ENCODE data around the gene FADS6. TPM values are rescaled to one million over a fixed set of nuclear protein-coding genes. Genes with fewer than 3 reads are reported as not detected.

FADS6 gene
- polyA plus RNA-seq, 3 donors, result not detected

DNA sequence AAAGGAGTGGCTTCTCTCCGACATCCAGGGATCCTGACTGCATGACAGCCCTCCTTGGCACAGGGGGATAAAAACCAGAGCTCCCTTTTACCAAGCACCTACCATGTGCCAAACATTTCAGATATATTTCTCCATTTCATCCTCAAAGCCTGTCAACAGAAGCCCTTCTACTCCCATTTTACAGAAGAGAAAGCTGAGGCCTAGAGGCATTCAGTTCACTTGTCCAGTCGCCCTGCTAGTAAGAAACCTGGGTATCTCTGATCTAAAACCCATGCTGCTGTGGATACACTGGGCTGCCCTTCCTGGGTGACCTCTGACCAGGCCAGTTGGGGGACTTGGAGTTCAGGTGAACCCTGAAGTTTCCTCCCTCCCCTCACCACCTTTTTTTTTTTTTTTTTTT is 14.8 kb downstream of the FADS6 start:
- DNase-seq, result no peak
- Histone ChIP-seq H3K9ac (ENCODE audit: insufficient read depth, low read length, poor library complexity, severe bottlenecking) (no peak overlapping the region), H3K9me3 (replicated peaks in 1 of 2; ENCODE audit: control insufficient read depth in 1 of 2, insufficient read depth in 1 of 2, low read length in 2 of 2) (no peaks in the 10 kb centered on the region), H3K79me2 (ENCODE audit: insufficient read depth, low read length) (no peaks in the 10 kb centered on the region), H3K4me3 (replicated peaks in 1 of 3; ENCODE audit: low read depth in 2 of 3, low read length in 3 of 3) (no peak overlapping the region), H3K27ac (ENCODE audit: low read depth in 1 of 2, low read length in 2 of 2) (no peak overlapping the region), H2AFZ (ENCODE audit: insufficient read depth, low read depth, low read length, poor library complexity, severe bottlenecking) (no peak overlapping the region), H4K20me1 (ENCODE audit: insufficient read depth, low read length) (no peaks in the 10 kb centered on the region), H3K27me3 (ENCODE audit: control insufficient read depth in 2 of 2, insufficient read depth in 2 of 2, low read length in 2 of 2) (no peaks in the 10 kb centered on the region), H3K36me3 (replicated peaks in 1 of 2; ENCODE audit: control insufficient read depth in 1 of 2, insufficient read depth in 2 of 2, low read length in 2 of 2) (no peaks in the 10 kb centered on the region), H3K4me2 (replicated peaks; ENCODE audit: extremely low read depth, low read length, poor library complexity, severe bottlenecking) (no peak overlapping the region), H3K4me1 (ENCODE audit: control insufficient read depth in 1 of 2, insufficient read depth in 2 of 2, low read length in 2 of 2) (peaks cover 28 to 30% of the 10 kb centered on the region in 2 donors)
- Mint-ChIP-seq H3K27ac (no peak overlapping the region), H3K4me3 (no peak overlapping the region), H3K27me3 (ENCODE audit: low read depth in 3 of 3) (peaks cover 0 to 10% (median 9%) of the 10 kb centered on the region in 3 donors), H3K36me3 (no peaks in the 10 kb centered on the region), H3K9me3 (no peaks in the 10 kb centered on the region), H3K4me1 (peaks cover 29% of the 10 kb centered on the region)
- TF ChIP-seq CTCF (IDR thresholded peaks at IDR 0.05), result no peak
- intact Hi-C loops (cut with micrococcal nuclease), result loop anchor here in 1 of 2 donors (10.0 kb wide), 1 partner anchor 786 kb away; the partner anchor contains the start of genes RECQL5 and SAP30BP
- 83% methylated on average over 1 of the region's 2 CpGs for WGBS (ENCODE audit: insufficient coverage)

DNA sequence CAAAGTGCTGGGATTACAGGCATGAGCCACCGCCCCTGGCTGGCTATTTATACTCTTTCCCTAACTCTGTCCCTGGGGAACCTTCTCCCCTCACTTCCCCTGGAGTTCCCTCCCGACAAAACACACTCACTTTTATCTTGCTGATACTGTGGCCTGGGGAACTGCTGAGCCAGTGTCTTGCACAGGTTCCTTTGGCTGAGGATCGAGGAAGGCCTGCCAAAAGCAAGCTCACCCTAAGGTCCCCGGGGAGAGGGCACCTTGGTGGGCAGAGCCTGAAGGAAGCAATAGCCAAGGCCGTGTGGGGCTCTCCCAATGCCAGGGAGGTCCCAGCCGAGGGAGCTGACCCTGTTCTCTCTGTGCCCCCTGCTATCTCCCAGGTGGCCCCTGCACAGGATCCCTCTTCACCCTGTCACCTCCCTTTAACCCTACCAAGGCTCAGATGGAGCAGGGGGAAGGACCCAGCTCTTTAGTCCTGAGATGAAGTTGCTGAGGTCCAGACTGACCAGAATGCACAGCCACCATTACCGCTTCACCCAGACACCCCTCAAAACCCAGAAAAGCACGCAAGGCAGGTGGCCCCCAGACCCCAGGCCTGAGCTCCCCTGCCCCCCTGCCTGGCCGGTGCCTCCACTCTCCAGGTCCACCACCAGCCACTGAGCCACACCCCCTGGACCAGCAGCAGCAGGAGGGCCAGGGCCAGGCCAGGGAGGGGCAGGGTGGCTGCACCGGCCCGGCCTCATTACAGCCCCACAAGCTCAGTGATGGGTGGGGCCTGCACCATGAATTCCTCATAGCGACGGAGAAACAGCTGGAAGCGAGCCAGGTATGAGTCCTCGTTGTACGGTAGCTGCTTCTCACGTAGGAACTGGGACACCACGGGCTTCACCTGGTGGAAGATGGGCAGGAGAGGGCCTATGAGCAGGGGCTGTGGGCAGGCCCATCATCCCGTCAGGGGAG is 15.6 kb downstream of the FADS6 start:
- H3K27me3 ChIP-seq (ENCODE audit: control insufficient read depth in 2 of 2, insufficient read depth in 2 of 2, low read length in 2 of 2), result no peaks in the 10 kb centered on the region
- no peaks in the 10 kb centered on the region for H3K79me2 ChIP-seq (ENCODE audit: insufficient read depth, low read length)
- WGBS (ENCODE audit: insufficient coverage), result 82% methylated on average over 15 of the region's 19 CpGs
- no peak overlapping the region for H3K4me3 ChIP-seq (replicated peaks in 1 of 3; ENCODE audit: low read depth in 2 of 3, low read length in 3 of 3)
- peaks cover 22 to 24% of the 10 kb centered on the region in 2 donors for H3K4me1 ChIP-seq (ENCODE audit: control insufficient read depth in 1 of 2, insufficient read depth in 2 of 2, low read length in 2 of 2)
- no peak for DNase-seq
- no peaks in the 10 kb centered on the region for H3K36me3 ChIP-seq (replicated peaks in 1 of 2; ENCODE audit: control insufficient read depth in 1 of 2, insufficient read depth in 2 of 2, low read length in 2 of 2)
- H3K4me2 ChIP-seq (replicated peaks; ENCODE audit: extremely low read depth, low read length, poor library complexity, severe bottlenecking), result no peak overlapping the region
- no peak overlapping the region for H3K27ac Mint-ChIP-seq
- no peak overlapping the region for H3K4me3 Mint-ChIP-seq
- no peaks in the 10 kb centered on the region for H3K9me3 ChIP-seq (replicated peaks in 1 of 2; ENCODE audit: control insufficient read depth in 1 of 2, insufficient read depth in 1 of 2, low read length in 2 of 2)
- H3K9ac ChIP-seq (ENCODE audit: insufficient read depth, low read length, poor library complexity, severe bottlenecking), result no peak overlapping the region
- H3K27me3 Mint-ChIP-seq (ENCODE audit: low read depth in 3 of 3), result peaks cover 0 to 10% (median 7%) of the 10 kb centered on the region in 3 donors
- no peaks in the 10 kb centered on the region for H4K20me1 ChIP-seq (ENCODE audit: insufficient read depth, low read length)
- TF ChIP-seq CTCF (IDR thresholded peaks at IDR 0.05), result no peak
- no peak overlapping the region for H2AFZ ChIP-seq (ENCODE audit: insufficient read depth, low read depth, low read length, poor library complexity, severe bottlenecking)
- intact Hi-C loops (cut with micrococcal nuclease), result loop anchor here in 1 of 2 donors (10.0 kb wide), 1 partner anchor 787 kb away; the partner anchor contains the start of genes RECQL5 and SAP30BP
- no peak overlapping the region for H3K27ac ChIP-seq (ENCODE audit: low read depth in 1 of 2, low read length in 2 of 2)
- H3K36me3 Mint-ChIP-seq, result no peaks in the 10 kb centered on the region
- no peaks in the 10 kb centered on the region for H3K9me3 Mint-ChIP-seq
- peaks cover 22% of the 10 kb centered on the region for H3K4me1 Mint-ChIP-seq

Measured in CD14-positive monocyte (primary cell).